Stimulated activated CD8-positive, alpha-beta memory T cell treated with anti-CD3 and anti-CD28 coated beads, Interleukin-7, amount 100 ng/mL, for 4 hours (primary cell): ENCODE measurements around the gene GPAM.

ENCODE experiments used
- DNase-seq, 2 donors: peaks; one replicate each; pipeline ENCODE4 v3.0.0-alpha.2; 2020; ENCODE audit warnings: low read depth in 2 of 2

Gene GPAM

DNA sequence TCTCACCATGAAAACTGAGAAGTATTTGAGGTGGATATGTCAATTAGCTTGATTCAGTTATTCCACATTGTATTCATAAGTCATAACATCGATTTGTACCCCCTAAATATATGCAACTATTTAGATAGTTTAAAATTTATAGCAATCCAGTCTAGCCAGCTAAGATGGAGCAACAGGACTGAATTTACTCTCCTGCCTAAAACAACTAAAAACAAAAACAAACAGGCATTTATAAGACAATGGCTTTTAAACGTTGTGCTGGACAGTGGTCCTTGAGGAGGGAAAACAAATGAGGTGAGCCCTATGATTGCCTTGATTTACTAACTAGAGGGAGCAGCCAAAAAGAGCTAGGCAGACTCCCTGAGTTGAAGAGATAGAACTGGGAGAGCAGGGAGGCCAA is 814 bp upstream of the GPAM start:
- DNase-seq = no peak

DNA sequence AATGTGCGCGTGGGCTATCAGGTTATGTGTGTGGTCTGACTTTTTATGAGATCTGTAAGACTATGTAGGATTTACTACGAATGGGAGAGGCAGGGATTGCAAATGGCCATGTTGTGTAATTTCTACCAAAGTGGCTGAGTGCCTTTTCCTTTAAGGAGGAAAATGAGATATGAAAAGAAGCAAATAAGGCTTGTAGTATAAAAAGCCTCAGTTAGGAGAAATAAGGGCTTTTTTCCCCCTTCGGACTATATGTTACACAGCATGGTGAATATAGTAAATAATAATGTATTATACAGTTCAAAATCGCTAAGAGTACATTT is 447 bp upstream of the GPAM start:
- DNase-seq = no peak

DNA sequence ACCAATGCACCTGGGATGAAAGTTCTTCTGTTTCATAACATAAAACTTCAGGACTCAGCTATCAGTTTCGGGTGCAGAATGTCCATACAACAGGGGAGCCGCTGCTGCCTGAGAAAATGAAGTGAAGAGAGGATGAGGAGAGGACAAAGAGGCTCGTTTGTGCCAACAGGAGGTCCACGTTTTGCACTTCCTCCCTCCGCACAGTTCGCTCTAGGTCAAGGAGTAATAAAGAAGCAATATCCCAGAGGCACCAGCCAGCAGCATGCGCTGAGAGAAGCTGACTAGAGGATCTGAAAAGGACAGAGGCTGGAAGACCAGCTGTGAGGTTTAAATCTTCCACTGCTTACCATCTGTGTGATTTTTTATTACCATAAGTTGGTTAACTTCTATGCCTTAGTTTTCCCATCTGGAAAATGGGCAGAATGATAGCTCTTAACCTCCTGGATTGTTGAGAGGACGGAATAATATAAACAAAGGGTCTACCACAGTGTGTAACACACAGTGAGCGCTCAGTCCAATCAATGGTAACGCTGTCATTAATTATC is 709 bp downstream of the GPAM start:
- DNase-seq = no peak

DNA sequence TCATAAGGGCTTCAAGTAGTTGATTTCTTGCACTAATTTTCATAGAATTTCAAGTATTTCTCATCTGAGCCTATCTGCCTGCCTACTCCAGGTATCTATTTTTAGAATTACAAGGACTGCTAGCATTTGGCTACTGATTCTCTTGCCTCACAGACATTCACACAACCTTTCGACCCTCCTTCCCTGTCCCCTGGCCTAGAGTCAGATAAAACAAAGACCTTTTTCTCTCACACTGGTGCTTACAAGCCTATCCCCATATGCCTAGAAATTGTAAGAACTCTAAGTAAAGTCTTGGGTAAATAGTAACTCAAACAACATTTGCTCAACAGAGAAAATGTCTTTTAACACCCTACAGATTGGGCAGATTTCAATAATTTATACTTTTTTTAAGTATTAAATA is 6.3 kb downstream of the GPAM start:
- no peak for DNase-seq

DNA sequence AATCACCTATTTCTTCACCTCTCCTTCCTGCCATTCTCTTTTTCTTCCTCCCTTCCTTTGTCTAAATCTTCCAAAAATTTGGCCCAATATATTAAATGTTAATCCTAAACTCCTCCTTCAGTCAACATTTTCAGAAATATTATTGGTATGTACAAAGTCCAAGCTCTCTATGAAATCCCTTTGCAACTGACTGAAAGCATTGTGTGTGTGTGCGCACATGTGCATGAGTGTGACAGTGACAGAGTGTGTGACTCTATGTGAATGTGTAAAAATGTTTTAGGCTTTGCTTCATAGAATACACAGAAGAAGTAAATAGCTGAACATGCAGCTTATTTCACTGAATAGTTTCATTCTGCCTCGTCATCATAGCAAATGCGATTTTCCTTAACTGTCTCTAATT is 7.0 kb downstream of the GPAM start:
- DNase-seq = no peak

DNA sequence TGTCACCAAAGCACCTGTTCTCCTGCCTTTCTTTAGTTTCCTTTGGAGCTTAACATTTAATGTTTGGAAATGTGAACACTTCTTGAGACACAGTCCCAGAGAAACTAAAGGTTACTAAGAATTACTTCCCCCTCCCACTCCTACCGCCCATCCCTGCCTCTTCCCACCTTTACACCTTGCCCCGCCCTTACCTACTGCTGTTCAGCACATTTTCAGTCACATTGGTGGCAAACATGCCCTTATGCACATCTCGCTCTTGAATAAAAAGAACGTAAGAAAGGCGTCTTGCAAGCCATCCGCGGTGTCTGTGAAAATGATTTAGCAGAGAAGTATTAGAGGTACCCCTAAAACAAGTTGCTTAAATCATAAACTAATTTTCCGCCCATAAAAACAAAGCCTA is 8.2 kb downstream of the GPAM start:
- no peak for DNase-seq

DNA sequence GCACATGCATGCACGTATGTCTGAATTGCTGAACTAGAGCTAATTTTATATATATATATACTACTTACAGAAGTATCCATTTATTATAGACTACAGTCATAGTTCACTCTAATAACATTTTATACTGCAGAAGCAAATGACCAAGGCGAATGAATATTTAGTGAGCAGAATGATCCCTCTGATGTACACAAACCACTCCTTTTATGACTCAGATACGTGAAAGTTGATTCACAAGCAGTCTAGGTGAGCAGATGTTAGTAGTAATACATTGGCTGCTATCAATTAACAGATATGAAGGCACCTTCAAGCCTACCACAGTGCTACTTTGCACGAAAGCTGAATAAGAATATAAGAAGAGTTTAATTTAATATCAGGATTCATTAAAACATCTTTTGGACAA is 10.4 kb downstream of the GPAM start:
- no peak for DNase-seq

DNA sequence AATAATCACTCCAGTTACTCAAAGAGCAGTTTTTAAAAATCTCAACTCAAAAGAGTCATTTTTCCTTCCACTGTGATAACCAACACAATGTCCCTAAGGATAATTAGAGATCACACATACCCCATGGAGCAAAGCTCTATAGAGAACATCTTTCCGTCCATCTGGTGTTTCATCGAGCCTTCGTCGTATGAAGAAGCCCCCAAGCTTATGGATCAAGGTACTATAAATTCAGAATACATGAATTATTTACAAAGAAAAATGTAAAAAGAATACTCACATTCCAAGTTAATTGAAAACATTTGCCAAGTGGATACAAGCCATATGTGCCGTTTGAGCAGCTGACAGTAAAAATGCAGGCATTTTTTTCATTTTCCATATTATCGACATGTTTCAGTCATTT is 14.8 kb downstream of the GPAM start:
- DNase-seq = no peak

DNA sequence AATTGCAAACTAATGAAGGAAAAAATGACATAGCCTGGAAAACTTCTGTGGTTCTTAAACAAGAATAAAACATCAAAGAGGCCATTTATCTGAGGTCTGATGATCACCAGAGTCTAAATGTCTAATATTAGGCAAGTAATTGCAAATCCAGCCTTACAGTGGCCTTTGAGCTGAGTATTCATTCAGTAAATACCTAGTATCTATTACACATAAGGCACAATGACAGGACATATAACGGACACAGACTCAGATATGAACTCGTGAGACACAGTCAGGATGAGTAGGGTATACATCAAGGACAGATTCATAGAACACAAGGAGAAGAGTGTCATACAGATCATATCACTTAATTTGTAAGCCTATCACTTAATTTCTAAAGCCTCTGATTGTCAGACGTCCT is 16.8 kb downstream of the GPAM start:
- no peak for DNase-seq

DNA sequence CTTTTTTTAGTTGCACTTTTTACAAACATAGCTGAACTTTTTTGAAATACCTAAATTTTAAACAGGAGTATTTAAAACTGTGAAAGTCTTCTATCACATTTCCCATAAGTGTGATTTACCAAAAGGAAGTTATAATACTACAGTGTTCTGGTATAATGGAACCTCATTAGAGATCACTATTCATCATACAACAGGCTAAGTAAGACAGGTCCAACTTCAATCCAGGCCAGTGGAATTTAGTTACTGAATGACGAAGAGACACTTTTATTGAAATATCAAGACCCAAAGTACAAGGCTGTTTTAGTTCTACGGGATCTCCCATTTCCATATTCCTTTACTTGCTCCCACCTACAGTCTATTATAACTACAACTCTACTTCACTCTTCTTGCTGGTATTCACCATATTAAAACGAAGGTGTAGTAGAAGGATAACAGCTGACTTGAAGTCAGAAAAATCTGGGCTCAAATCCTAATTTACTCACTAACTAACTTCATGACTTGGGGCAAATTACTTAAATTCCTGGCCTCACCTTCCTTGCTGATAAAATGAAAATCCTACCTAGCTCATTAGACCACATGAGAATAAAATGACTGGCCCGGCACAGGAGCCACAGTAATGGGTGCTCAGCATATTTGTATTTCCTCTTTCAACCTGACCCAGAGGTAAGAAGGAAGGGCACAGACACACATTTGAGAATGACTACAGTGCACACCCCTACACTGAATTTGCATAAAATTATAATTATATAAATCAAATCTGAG is 21.6 kb downstream of the GPAM start:
- DNase-seq = no peak

DNA sequence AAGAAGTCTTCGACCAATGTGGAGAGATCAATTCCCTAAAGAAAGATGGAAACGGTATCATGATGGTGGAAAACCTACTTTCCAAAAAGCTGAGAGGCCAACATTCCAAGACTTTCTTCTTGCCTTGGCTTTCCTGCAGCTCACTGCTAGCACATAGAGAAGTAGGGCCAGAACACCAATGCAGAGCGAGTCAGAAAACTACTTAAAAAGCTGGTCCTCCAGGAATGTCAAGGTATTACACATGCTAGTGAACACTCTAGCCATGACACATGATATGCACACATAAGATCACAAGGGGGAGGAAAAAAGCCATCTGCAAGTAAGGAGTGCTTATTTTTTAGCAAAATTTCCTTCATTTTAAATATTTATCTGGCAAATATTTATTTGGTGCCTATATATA is 22.7 kb downstream of the GPAM start:
- DNase-seq = no peak

DNA sequence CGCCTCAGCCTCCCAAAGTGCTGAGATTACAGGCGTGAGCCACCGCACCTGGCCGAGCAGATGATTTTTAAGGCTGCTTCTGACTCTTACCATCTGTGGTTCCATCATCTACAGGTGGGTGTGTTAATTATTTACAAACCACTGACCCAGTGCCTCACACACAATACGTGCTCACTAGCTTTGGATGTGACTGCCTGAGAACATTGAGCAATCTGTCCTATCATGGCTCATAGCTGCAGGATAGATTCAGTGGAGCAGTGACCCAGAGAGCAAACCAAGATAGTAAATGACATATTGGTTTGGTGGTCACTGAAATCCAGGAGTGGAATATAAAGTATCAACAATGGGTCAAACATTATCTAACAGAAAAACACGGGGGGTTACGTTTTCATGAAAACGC is 24.1 kb downstream of the GPAM start:
- no peak for DNase-seq

DNA sequence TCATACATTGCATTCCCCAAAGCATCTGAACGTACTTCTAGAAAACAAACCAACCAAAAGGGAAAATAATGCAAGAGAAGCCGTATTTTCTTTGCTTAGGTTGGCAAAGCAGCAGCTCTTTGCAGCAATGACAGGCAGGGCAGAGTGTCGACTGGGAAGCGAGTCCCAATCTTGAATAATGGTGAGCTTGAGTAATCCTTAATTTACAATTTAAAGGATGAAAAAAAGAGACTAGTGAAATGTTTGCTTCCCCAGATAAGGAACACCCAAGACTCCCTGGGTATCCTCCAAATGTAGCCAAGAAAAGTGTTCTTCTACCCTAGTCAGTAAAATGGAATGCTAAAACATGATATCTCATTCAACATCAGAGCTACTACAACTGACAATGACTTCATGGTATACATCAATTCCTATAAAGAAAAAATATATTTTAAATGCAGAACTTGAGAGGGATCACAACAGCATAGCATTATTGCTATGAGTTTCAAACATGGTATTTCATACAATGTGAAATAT is 32.0 kb downstream of the GPAM start:
- DNase-seq = no peak

DNA sequence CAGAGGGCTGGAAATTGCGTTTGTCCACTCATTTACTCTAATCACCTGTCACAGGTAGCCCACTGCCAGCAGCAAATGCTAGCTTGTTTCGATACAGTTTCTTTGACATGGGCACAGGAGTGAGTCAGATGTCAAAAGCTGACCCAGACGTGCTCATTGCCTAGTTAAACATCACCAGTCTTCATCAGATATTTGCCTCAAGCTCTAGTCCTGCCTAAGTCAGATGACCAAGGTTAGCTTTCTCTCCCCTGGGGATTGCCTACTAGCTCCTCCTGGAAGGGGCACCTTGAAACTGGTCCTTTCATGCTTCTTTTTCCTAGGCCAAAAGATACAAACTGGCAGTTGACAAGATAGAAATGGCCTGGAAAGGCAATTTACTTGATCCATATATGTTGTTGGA is 35.2 kb downstream of the GPAM start:
- no peak for DNase-seq

DNA sequence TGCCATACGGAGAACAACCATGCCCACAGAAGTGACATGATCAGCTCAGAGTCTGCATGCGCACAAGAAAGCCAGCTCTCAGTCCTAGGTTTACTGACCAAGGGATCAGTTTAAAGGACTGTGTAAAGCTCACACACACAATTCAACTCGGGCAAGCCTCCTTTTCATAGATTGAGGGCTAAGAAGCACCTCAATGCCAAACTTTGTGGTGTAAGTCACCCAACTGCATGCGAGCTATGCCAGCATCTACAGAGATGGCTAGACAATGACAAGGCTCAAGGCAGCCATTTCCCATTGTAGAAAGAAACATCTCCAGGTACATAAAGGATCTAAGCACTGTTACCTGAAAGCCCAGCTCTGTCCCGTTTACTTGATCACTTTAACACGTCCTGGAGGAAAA is 36.8 kb downstream of the GPAM start:
- DNase-seq = no peak

DNA sequence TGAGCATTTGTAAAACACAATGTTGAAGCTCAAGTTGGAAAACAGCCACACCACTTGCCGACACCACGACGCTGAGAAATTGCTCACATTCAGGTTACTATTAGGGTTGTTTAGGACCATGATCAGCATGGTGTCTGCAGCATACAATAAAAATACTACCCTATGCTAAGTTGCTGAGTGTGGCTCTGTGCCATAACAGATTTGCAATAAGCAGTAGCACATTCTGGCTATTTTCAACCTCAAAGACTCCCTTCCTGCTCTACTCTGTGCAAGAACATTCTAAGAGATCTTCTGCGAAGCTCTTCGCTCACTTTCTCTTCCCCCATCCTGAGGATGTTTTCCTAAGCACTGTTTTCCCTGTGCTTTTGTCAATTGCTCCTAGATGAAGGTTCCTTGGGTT is 38.3 kb downstream of the GPAM start:
- DNase-seq = no peak

DNA sequence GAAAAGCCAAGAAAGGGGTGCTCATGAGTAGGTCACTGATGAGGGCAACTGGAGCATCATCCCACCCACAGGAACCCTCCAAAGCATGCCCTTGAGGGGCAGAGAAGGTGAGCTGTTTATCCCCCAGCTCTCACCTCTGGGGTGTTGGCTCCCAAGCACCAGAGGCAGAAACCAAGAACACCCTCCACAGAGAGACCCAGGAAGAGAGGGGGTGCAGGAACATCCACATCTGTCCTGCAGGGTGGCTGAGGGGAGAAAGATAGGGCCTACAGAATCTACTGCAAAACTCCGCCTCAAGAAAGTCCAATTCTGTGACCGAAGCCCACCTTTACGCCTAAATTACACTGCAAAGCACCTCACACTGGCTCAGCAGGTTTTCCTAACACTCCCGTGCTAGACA is 40.1 kb downstream of the GPAM start:
- DNase-seq = no peak

DNA sequence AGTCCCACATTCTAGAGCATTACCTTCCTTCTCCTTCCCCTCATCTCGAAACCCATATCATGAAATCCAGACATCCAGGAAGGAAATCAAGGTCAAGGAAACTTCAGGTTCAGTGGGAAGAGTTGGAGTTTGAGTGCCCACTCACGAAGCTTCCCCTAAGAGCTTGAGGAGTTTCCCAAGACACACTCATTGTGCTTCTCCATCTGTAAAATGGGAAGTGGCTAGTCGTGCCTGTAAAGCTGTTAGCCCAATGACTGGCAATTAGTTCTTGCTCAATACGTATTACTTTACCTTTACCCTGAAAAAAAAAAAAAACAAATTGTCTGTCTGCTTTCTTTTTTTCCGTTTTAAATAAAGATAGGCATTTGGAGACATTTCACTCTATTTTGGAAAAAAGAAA is 42.3 kb downstream of the GPAM start:
- DNase-seq = no peak

DNA sequence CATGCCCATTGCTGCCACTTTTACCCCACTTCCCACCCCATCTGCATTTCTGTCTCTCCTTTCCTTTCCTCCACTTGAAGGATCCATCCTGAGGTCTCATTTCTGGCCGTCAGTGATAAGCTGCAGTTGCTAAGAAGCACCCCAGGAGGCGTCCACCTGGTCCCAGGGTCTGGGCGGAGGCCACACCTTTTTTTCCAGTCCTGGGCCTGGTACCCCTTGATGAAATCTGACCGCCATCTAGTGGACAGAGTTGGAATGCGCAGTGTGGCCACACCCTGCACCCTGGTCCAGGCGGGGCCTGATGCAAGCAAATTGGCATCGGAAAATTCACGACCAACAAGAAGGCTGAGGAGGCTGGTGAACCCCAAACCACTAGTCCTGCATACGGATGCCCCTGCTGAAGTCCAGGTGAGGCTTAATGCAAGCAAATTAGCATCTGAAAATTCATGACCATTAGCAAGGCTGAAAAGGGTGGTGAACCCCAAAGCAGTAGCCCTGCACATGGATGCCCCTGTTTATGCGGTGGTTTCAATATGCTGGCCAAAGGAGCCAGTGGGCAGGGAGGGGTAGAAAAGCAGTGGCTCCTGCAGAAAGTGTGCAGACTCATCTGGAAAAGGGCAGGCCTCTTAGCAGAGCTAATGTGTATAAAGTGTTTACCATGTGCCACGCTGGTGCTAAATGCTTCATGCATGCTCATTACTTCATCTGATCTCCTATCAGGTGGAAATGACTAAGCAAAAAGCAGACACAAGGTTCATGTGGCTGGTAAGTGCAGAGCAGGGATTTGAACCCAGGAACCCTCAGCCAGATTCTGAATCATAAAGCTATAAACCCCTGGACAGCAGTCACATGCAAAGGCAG is 43.2 kb downstream of the GPAM start:
- DNase-seq = peak; percentile 22 to 47

DNA sequence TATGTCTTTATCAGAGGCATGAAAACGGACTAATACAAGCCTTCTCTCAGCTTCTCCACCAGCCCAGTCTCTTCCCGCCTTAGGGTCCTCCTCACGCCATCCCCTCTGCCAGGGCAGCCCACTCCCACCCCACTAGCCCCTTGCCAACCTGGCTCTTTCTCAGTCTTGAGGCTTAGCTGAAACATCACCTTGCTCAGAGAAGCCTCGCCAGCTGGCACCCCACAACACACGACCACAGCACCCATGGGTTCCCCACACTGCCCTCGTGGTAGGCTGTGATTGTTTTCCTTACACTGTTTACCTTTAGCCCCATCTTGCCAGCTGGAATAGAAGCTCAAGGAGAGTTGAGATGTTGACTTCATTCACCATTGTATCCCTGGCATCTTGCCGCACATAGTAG is 44.4 kb downstream of the GPAM start:
- DNase-seq = no peak

DNA sequence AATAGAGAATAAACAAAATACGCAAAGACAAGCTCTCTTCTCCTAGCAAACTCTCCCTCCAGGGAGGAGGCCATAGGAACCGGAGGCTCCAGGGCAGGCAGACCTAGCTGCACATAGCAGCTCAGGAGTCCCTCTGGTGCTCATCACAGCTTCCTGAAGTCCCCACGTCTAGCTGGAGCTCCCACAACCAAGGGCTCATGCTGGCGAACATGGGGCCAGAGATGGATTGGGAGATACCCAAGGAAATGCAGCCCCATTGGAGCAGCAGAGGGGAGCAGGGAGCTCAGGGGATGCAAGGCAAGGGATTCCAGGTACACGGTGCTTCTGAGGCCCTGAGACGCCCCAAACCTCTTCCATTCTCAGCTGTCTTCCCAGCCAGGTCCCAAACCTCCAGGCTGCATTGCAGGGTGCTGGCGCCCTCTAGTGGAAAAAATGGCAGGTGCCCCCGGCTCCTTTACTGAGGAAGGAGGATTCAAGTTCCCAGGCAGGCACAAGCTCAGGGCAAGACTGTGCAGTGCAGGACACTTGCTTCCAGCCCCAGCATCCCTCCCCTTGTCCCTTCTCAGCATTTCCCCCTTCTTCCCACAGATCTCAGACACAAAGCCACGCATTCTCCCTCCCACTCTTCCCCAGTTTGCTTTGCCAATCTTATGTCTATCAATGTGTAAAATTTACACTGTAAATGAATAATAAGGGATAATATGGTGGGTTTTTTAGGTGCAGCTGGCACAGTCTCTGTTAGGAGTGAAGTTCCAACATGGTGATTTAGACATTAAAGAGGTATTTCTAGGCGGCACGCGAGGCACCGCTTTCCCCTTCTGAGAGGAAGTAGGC is 46.2 kb downstream of the GPAM start:
- peak; percentile 11 to 17 for DNase-seq

DNA sequence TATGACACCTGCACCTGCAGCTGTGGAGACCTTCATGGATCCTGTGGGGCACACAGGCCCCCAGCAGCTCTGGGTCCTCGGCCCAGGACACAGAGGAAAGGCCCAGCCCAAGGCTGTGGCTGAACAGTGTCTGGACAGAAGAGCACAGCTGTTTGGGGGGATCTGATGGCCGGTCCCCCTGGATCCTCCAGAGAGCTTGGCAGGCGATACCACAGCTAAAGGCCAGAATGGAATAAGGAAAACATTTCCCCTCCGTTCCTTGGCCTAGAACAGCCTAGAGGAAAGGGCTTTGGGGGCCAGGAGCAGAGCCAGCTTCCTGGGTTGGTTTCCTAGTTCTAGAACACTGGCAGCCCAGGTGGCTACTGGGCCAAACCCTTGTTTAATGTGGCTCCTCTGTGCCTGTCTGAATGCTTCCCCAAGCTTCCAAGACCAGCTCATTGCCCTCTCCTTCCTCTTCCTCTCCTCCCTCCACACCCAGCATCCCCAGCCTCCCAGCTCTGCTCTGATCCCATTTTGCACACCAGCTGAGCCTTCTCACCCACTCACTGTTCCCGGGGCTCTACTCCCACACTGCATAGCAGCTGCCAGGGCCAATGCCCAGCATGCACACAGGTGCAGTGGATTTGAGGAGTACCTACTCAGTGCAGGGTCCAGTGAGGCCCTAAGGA is 46.9 kb downstream of the GPAM start:
- no peak for DNase-seq
